ENCODE data around the gene FAM228B.
A peak's percentile ranks its signal among the peaks of the same experiment; 100 is the strongest.

DNA sequence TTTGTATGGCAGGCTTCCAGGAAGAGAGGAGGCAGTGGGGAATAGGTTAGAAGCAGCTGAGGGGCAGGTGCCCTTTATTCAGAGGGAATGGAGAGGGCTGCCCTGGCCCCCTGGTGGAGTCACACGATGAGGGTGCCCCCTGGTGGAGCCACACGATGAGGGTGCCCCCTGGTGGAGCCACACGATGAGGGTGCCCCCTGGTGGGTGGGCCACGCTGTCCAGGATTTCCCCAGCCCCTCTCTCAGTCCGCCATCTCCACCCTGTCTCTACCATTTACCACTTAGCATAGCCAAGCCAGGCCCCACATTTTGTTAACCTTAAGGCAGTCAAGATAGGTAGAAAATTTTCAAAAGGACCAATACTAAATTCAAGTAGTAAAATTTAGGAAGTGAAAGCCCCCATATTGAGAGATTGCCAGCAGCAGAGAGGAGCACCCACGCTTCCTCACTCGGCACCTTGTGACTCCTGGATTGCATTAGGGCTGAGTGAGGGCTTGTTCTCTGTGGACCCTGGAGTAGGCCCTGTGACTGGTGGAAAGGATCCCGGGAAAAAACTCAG is 41.2 kb downstream of the FAM228B start:
- TF ChIP-seq, protein P1, sequence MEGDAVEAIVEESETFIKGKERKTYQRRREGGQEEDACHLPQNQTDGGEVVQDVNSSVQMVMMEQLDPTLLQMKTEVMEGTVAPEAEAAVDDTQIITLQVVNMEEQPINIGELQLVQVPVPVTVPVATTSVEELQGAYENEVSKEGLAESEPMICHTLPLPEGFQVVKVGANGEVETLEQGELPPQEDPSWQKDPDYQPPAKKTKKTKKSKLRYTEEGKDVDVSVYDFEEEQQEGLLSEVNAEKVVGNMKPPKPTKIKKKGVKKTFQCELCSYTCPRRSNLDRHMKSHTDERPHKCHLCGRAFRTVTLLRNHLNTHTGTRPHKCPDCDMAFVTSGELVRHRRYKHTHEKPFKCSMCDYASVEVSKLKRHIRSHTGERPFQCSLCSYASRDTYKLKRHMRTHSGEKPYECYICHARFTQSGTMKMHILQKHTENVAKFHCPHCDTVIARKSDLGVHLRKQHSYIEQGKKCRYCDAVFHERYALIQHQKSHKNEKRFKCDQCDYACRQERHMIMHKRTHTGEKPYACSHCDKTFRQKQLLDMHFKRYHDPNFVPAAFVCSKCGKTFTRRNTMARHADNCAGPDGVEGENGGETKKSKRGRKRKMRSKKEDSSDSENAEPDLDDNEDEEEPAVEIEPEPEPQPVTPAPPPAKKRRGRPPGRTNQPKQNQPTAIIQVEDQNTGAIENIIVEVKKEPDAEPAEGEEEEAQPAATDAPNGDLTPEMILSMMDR (IDR thresholded peaks at IDR 0.05): peak; percentile 46
- TF ChIP-seq EZH2 (IDR thresholded peaks at IDR 0.05): no peak

All from neural progenitor cell (in vitro differentiated cells).